ENCODE measurements around the gene MYLK.
"Not testable (repeated sequence)": the region's sequence is repeated elsewhere in the genome, so short reads cannot be mapped to it uniquely, and the experiment has no call there.

The MYLK gene

GRCh38 chr3:123719061-123719756 is 164.9 kb downstream of the MYLK start:
- DNase-seq, result peak; percentile 22

- DNase-seq, result no peak
Observed at GRCh38 chr3:123718108-123718507, 166.0 kb downstream of the MYLK start.

- DNase-seq, result not testable (repeated sequence)
Observed at GRCh38 chr3:123717451-123717850, 166.7 kb downstream of the MYLK start.

GRCh38 chr3:123716411-123716810 is 167.7 kb downstream of the MYLK start:
- no peak for DNase-seq

GRCh38 chr3:123713211-123713610 is 170.9 kb downstream of the MYLK start:
- no peak for DNase-seq

GRCh38 chr3:123712077-123712860 is 171.9 kb downstream of the MYLK start:
- no peak for DNase-seq

- DNase-seq, result no peak
Observed at GRCh38 chr3:123711356-123711755, 172.8 kb downstream of the MYLK start.

GRCh38 chr3:123708531-123708930 is 175.6 kb downstream of the MYLK start:
- DNase-seq, result no peak

GRCh38 chr3:123707641-123708040 is 176.5 kb downstream of the MYLK start:
- DNase-seq, result not testable (repeated sequence)

GRCh38 chr3:123706871-123707270 is 177.3 kb downstream of the MYLK start:
- DNase-seq, result no peak

- DNase-seq, result no peak
Observed at GRCh38 chr3:123705488-123706285, 178.4 kb downstream of the MYLK start.

- not testable (repeated sequence) for DNase-seq
Observed at GRCh38 chr3:123703663-123704062, 180.5 kb downstream of the MYLK start.

GRCh38 chr3:123702720-123703119 is 181.4 kb downstream of the MYLK start:
- DNase-seq, result no peak

- not testable (repeated sequence) for DNase-seq
Observed at GRCh38 chr3:123702057-123702456, 182.1 kb downstream of the MYLK start.

- DNase-seq, result no peak
Observed at GRCh38 chr3:123700791-123701722, 183.1 kb downstream of the MYLK start.

GRCh38 chr3:123698813-123699212 is 185.3 kb downstream of the MYLK start:
- no peak for DNase-seq

GRCh38 chr3:123696808-123697207 is 187.3 kb downstream of the MYLK start:
- no peak for DNase-seq

GRCh38 chr3:123695731-123696640 is 188.1 kb downstream of the MYLK start:
- no peak for DNase-seq

- no peak for DNase-seq
Observed at GRCh38 chr3:123695152-123695551, 189.0 kb downstream of the MYLK start.

GRCh38 chr3:123694366-123695087 is 189.6 kb downstream of the MYLK start:
- no peak for DNase-seq

Measured in CD4-positive, alpha-beta T cell treated with Interferon gamma for 1 hour (primary cell).